ENCODE data around the gene APOBEC4. TPM values are rescaled to one million over a fixed set of nuclear protein-coding genes. Genes with fewer than 3 reads are reported as not detected.
"Not testable (repeated sequence)": the region's sequence is repeated elsewhere in the genome, so short reads cannot be mapped to it uniquely, and the experiment has no call there.

Gene APOBEC4
- total and polyA plus RNA-seq, 4 donors: 1.4 to 5.3 (median 3.1) TPM

DNA sequence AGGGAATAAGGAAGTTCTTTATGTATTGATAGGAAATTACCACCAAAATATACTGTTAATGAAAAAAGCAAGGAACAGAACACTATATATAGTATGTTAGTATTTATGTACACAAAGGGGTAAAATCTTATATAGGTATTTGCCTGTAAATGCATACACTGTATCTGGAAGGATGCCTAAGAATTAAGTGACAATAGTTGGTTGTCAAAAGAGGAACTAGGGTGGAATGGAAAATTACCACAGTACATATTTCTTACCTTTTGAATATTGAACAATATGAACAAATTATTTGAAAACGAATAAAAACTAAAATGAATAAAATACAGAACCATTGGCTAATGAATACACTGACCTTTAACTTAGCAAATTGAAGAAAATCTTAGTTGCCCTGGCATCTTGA is 31.1 kb downstream of the APOBEC4 start:
- ATAC-seq (ENCODE audit: insufficient read depth, low FRiP score) (no peak), DNase-seq (no peak)
- no peaks in the 10 kb centered on the region for H3K27me3 ChIP-seq (ENCODE audit: control insufficient read depth in 3 of 3, insufficient read depth in 3 of 3, low read length in 2 of 3)
- peaks cover 0 to 4% (median 3%) of the 10 kb centered on the region in 4 donors for H3K36me3 ChIP-seq (ENCODE audit: control insufficient read depth in 4 of 4, insufficient read depth in 4 of 4, low read length in 4 of 4)
- H3K9me3 ChIP-seq (ENCODE audit: control insufficient read depth in 4 of 4, insufficient read depth in 3 of 4, low read length in 3 of 4): no peaks in the 10 kb centered on the region
- H3K9ac ChIP-seq (ENCODE audit: insufficient read depth in 1 of 2, low read length in 2 of 2): no peak overlapping the region
- H3K4me1 ChIP-seq (ENCODE audit: control insufficient read depth in 5 of 5, insufficient read depth in 5 of 5, low read length in 5 of 5): peaks cover 1 to 18% (median 9%) of the 10 kb centered on the region in 5 donors
- WGBS, 2 donors: 33 to 62% methylated on average over 1 of the region's 1 CpG
- TF ChIP-seq, protein P1, sequence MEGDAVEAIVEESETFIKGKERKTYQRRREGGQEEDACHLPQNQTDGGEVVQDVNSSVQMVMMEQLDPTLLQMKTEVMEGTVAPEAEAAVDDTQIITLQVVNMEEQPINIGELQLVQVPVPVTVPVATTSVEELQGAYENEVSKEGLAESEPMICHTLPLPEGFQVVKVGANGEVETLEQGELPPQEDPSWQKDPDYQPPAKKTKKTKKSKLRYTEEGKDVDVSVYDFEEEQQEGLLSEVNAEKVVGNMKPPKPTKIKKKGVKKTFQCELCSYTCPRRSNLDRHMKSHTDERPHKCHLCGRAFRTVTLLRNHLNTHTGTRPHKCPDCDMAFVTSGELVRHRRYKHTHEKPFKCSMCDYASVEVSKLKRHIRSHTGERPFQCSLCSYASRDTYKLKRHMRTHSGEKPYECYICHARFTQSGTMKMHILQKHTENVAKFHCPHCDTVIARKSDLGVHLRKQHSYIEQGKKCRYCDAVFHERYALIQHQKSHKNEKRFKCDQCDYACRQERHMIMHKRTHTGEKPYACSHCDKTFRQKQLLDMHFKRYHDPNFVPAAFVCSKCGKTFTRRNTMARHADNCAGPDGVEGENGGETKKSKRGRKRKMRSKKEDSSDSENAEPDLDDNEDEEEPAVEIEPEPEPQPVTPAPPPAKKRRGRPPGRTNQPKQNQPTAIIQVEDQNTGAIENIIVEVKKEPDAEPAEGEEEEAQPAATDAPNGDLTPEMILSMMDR (IDR thresholded peaks at IDR 0.05; ENCODE audit: control extremely low read depth, extremely low read depth): no peak
- H3K27ac ChIP-seq (ENCODE audit: low read depth in 1 of 2, low read length in 1 of 2): no peak overlapping the region
- no peak overlapping the region for H3K4me3 ChIP-seq

DNA sequence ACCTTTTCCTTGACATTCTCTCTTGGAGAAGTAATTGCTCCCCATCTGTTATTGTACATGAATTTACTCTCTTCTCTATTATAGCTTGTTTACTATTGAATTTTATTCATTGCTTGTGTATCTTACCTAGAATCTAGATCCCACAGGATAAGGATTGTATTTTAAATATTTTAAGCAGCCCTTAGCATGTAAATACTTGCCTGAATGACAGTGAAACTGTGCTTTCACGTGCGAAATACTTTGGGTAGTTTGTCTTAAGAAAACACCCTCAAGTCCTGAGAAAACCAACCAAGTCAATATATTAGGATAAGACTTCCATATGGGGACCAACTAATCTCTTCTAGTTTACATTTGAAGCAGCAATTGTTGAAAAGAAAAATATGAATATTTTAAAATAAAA is 32.8 kb downstream of the APOBEC4 start:
- Histone ChIP-seq H3K4me3 (no peak overlapping the region), H3K9me3 (ENCODE audit: control insufficient read depth in 4 of 4, insufficient read depth in 3 of 4, low read length in 3 of 4) (no peaks in the 10 kb centered on the region), H3K27ac (ENCODE audit: low read depth in 1 of 2, low read length in 1 of 2) (no peak overlapping the region), H3K4me1 (ENCODE audit: control insufficient read depth in 5 of 5, insufficient read depth in 5 of 5, low read length in 5 of 5) (peaks cover 0 to 18% (median 0%) of the 10 kb centered on the region in 5 donors), H3K27me3 (ENCODE audit: control insufficient read depth in 3 of 3, insufficient read depth in 3 of 3, low read length in 2 of 3) (no peaks in the 10 kb centered on the region), H3K36me3 (ENCODE audit: control insufficient read depth in 4 of 4, insufficient read depth in 4 of 4, low read length in 4 of 4) (peaks cover 0 to 3% (median 3%) of the 10 kb centered on the region in 4 donors), H3K9ac (ENCODE audit: insufficient read depth in 1 of 2, low read length in 2 of 2) (no peak overlapping the region)
- ATAC-seq (ENCODE audit: insufficient read depth, low FRiP score) (no peak), DNase-seq (no peak)
- 63 to 94% methylated on average over 2 of the region's 2 CpGs for WGBS, 2 donors
- TF ChIP-seq, protein P1 (IDR thresholded peaks at IDR 0.05; ENCODE audit: control extremely low read depth, extremely low read depth): no peak

GRCh38 chr1:183619781-183620180 is 33.3 kb downstream of the APOBEC4 start:
- no peak overlapping the region for H3K9ac ChIP-seq (ENCODE audit: insufficient read depth in 1 of 2, low read length in 2 of 2)
- no peaks in the 10 kb centered on the region for H3K9me3 ChIP-seq (ENCODE audit: control insufficient read depth in 4 of 4, insufficient read depth in 3 of 4, low read length in 3 of 4)
- H3K4me3 ChIP-seq: no peak overlapping the region
- H3K27me3 ChIP-seq (ENCODE audit: control insufficient read depth in 3 of 3, insufficient read depth in 3 of 3, low read length in 2 of 3): no peaks in the 10 kb centered on the region
- DNase-seq (peak in 2 of 3 donors; percentile 91 to 93), ATAC-seq (ENCODE audit: insufficient read depth, low FRiP score) (no peak)
- TF ChIP-seq, protein P1 (IDR thresholded peaks at IDR 0.05; ENCODE audit: control extremely low read depth, extremely low read depth): no peak
- H3K36me3 ChIP-seq (ENCODE audit: control insufficient read depth in 4 of 4, insufficient read depth in 4 of 4, low read length in 4 of 4): peaks cover 0 to 3% (median 1%) of the 10 kb centered on the region in 4 donors
- peaks cover 0 to 18% (median 0%) of the 10 kb centered on the region in 5 donors for H3K4me1 ChIP-seq (ENCODE audit: control insufficient read depth in 5 of 5, insufficient read depth in 5 of 5, low read length in 5 of 5)
- H3K27ac ChIP-seq (ENCODE audit: low read depth in 1 of 2, low read length in 1 of 2): no peak overlapping the region
- 66 to 81% methylated on average over 1 of the region's 1 CpG for WGBS, 2 donors

- not testable (repeated sequence) for H3K36me3 ChIP-seq (ENCODE audit: control insufficient read depth in 4 of 4, insufficient read depth in 4 of 4, low read length in 4 of 4); ATAC-seq (ENCODE audit: insufficient read depth, low FRiP score); H3K27ac ChIP-seq (ENCODE audit: low read depth in 1 of 2, low read length in 1 of 2); H3K9ac ChIP-seq (ENCODE audit: insufficient read depth in 1 of 2, low read length in 2 of 2); DNase-seq; H3K9me3 ChIP-seq (ENCODE audit: control insufficient read depth in 4 of 4, insufficient read depth in 3 of 4, low read length in 3 of 4); H3K27me3 ChIP-seq (ENCODE audit: control insufficient read depth in 3 of 3, insufficient read depth in 3 of 3, low read length in 2 of 3); H3K4me3 ChIP-seq
- 80 to 88% methylated on average over 4 to 5 of the region's 5 CpGs for WGBS, 2 donors
- peaks cover 0 to 18% (median 0%) of the 10 kb centered on the region in 5 donors for H3K4me1 ChIP-seq (ENCODE audit: control insufficient read depth in 5 of 5, insufficient read depth in 5 of 5, low read length in 5 of 5)
Measured at GRCh38 chr1:183618202-183618601, 34.9 kb downstream of the APOBEC4 start.

DNA sequence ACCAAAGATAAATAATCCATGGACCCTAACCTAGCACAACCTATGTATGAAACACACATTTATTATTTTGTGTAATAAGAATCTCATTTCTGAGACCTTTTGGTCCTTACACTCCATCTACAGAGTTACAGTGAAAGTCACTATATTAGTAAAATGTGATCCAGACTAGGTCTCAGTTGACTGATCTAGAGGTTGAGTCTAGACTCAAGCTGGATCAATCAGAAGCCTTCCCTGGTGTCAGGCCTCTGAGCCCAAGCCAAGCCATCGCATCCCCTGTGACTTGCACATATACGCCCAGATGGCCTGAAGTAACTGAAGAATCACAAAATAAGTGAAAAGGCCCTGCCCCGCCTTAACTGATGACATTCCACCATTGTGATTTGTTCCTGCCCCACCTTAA is 40.1 kb downstream of the APOBEC4 start:
- H3K27ac ChIP-seq (ENCODE audit: low read depth in 1 of 2, low read length in 1 of 2); ATAC-seq (ENCODE audit: insufficient read depth, low FRiP score); H3K9ac ChIP-seq (ENCODE audit: insufficient read depth in 1 of 2, low read length in 2 of 2); H3K4me3 ChIP-seq; H3K27me3 ChIP-seq (ENCODE audit: control insufficient read depth in 3 of 3, insufficient read depth in 3 of 3, low read length in 2 of 3); DNase-seq; H3K9me3 ChIP-seq (ENCODE audit: control insufficient read depth in 4 of 4, insufficient read depth in 3 of 4, low read length in 3 of 4); H3K36me3 ChIP-seq (ENCODE audit: control insufficient read depth in 4 of 4, insufficient read depth in 4 of 4, low read length in 4 of 4): not testable (repeated sequence)
- peaks cover 7 to 21% (median 7%) of the 10 kb centered on the region in 5 donors for H3K4me1 ChIP-seq (ENCODE audit: control insufficient read depth in 5 of 5, insufficient read depth in 5 of 5, low read length in 5 of 5)
- WGBS, 2 donors: 94 to 96% methylated on average over 2 to 3 of the region's 3 CpGs

Data from lung (tissue), 12 donors.